Measurements from ENCODE around the gene EDN1. TPM values are rescaled to one million over a fixed set of nuclear protein-coding genes. Genes with fewer than 3 reads are reported as not detected.

EDN1 gene
- total RNA-seq, result 0.17 and 0.26 TPM in 2 replicates
- polyA plus RNA-seq, result 2.7 and 10.1 TPM in 2 replicates
- 1.4 and 5.4 TPM in 2 replicates for polyA plus RNA-seq (2012)
- polyA minus RNA-seq (ENCODE audit: low replicate concordance), result 1.4 and 2.4 TPM in 2 replicates

GRCh38 chr6:12289933-12290820 is at the start of gene EDN1:
TSS of gene EDN1 (plus strand) at chr6:12290361. CDS start at chr6:12290630, 269 bp downstream.
- DNase-seq (ENCODE audit: low read depth in 2 of 2), result peak; percentile 71 to 88

DNA sequence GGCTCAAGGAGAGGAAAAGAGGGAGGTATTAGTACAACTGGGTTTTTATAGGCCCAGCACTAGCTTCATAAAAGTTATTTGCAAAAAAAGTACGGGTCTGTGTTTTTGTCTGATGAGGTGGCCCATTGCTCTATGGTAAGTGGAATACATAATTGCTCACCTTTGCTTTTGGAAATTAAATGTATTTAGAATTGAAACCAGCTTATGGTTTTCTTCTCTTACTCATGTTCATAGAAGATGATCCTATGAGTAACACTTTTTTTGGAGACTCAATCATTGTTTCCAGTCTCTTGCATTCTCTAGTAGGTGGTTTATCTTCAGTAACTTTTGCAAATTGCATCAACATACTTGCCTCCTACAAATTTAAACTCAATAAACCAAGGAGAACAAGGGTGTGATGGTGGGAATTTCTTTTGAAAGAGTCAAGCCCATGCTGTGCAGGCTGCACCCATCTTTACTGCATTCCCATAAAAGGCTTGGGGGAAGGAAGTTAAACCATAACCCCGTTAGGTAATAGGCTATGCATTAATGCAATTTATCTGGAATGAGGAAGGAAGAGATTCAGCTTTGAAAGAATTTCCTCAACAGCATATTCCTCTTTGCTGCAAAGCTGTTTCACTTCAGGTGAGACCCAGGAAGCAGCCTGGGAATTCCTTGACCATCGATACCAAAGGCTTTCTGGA is 48.5 kb upstream of the EDN1 start:
- H3K4me2 ChIP-seq (ENCODE audit: extremely low read depth, insufficient read depth, low read length), result no peak overlapping the region
- H3K4me1 ChIP-seq (ENCODE audit: control insufficient read depth, extremely low read depth, insufficient read depth, low read length), result no peaks in the 10 kb centered on the region
- no peak overlapping the region for H3K9ac ChIP-seq (ENCODE audit: insufficient read depth, low read length)
- H3K9me3 ChIP-seq (ENCODE audit: control insufficient read depth, insufficient read depth, low read depth, low read length), result no peaks in the 10 kb centered on the region
- no peak overlapping the region for H3K4me3 ChIP-seq (replicated peaks in 1 of 4; ENCODE audit: control extremely low read depth in 1 of 4, insufficient read depth in 1 of 4, low read depth in 3 of 4, low read length in 4 of 4)
- no peaks in the 10 kb centered on the region for H3K27me3 ChIP-seq (ENCODE audit: control insufficient read depth, insufficient read depth, low read length)
- H2AFZ ChIP-seq (ENCODE audit: low read length), result no peak overlapping the region
- TF ChIP-seq, protein P1, sequence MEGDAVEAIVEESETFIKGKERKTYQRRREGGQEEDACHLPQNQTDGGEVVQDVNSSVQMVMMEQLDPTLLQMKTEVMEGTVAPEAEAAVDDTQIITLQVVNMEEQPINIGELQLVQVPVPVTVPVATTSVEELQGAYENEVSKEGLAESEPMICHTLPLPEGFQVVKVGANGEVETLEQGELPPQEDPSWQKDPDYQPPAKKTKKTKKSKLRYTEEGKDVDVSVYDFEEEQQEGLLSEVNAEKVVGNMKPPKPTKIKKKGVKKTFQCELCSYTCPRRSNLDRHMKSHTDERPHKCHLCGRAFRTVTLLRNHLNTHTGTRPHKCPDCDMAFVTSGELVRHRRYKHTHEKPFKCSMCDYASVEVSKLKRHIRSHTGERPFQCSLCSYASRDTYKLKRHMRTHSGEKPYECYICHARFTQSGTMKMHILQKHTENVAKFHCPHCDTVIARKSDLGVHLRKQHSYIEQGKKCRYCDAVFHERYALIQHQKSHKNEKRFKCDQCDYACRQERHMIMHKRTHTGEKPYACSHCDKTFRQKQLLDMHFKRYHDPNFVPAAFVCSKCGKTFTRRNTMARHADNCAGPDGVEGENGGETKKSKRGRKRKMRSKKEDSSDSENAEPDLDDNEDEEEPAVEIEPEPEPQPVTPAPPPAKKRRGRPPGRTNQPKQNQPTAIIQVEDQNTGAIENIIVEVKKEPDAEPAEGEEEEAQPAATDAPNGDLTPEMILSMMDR (conservative IDR thresholded peaks at IDR 0.05 in 1 of 2, IDR thresholded peaks at IDR 0.05 in 1 of 2; ENCODE audit: low read depth in 1 of 2, low read length in 2 of 2), result no peak
- TF ChIP-seq EZH2 (IDR thresholded peaks at IDR 0.05; ENCODE audit: low read length, missing control alignments), result no peak
- H3K36me3 ChIP-seq (ENCODE audit: control insufficient read depth, insufficient read depth, low read length), result no peaks in the 10 kb centered on the region
- DNase-seq (ENCODE audit: low read depth in 2 of 2), result no peak
- no peaks in the 10 kb centered on the region for H3K79me2 ChIP-seq (ENCODE audit: control insufficient read depth, insufficient read depth, low read length)
- H4K20me1 ChIP-seq (ENCODE audit: control insufficient read depth, extremely low read depth, insufficient read depth, low read length), result no peaks in the 10 kb centered on the region
- H3K27ac ChIP-seq (ENCODE audit: insufficient read depth, low read length), result no peak overlapping the region

More at GRCh38 chr6:12289933-12290820, at the start of gene EDN1:
- peaks cover 3% of the 10 kb centered on the region for H3K4me1 ChIP-seq (ENCODE audit: control insufficient read depth, extremely low read depth, insufficient read depth, low read length)
- no peak for TF ChIP-seq EZH2 (IDR thresholded peaks at IDR 0.05; ENCODE audit: low read length, missing control alignments)
- TF ChIP-seq, protein P1 (conservative IDR thresholded peaks at IDR 0.05 in 1 of 2, IDR thresholded peaks at IDR 0.05 in 1 of 2; ENCODE audit: low read depth in 1 of 2, low read length in 2 of 2), result peak; percentile 49 to 55
- H3K4me3 ChIP-seq (replicated peaks in 1 of 4; ENCODE audit: control extremely low read depth in 1 of 4, insufficient read depth in 1 of 4, low read depth in 3 of 4, low read length in 4 of 4), result peak within 1 kb of the TSS; percentile 59 to 90 (median 68)
- peak within 1 kb of the TSS; percentile 52 for H3K27ac ChIP-seq (ENCODE audit: insufficient read depth, low read length)
- no peaks in the 10 kb centered on the region for H3K36me3 ChIP-seq (ENCODE audit: control insufficient read depth, insufficient read depth, low read length)
- H3K9me3 ChIP-seq (ENCODE audit: control insufficient read depth, insufficient read depth, low read depth, low read length), result no peaks in the 10 kb centered on the region
- H2AFZ ChIP-seq (ENCODE audit: low read length), result peak within 1 kb of the TSS; percentile 57
- H3K79me2 ChIP-seq (ENCODE audit: control insufficient read depth, insufficient read depth, low read length), result no peaks in the 10 kb centered on the region
- no peaks in the 10 kb centered on the region for H3K27me3 ChIP-seq (ENCODE audit: control insufficient read depth, insufficient read depth, low read length)
- H4K20me1 ChIP-seq (ENCODE audit: control insufficient read depth, extremely low read depth, insufficient read depth, low read length), result no peaks in the 10 kb centered on the region
- H3K9ac ChIP-seq (ENCODE audit: insufficient read depth, low read length), result peak within 1 kb of the TSS; percentile 51
- H3K4me2 ChIP-seq (ENCODE audit: extremely low read depth, insufficient read depth, low read length), result peak within 1 kb of the TSS; percentile 93

GRCh38 chr6:12243169-12243568 is 47.0 kb upstream of the EDN1 start:
- H4K20me1 ChIP-seq (ENCODE audit: control insufficient read depth, extremely low read depth, insufficient read depth, low read length), result no peaks in the 10 kb centered on the region
- no peak overlapping the region for H3K27ac ChIP-seq (ENCODE audit: insufficient read depth, low read length)
- TF ChIP-seq, protein P1 (conservative IDR thresholded peaks at IDR 0.05 in 1 of 2, IDR thresholded peaks at IDR 0.05 in 1 of 2; ENCODE audit: low read depth in 1 of 2, low read length in 2 of 2), result no peak
- no peak for TF ChIP-seq EZH2 (IDR thresholded peaks at IDR 0.05; ENCODE audit: low read length, missing control alignments)
- no peaks in the 10 kb centered on the region for H3K27me3 ChIP-seq (ENCODE audit: control insufficient read depth, insufficient read depth, low read length)
- no peak for DNase-seq (ENCODE audit: low read depth in 2 of 2)
- no peak overlapping the region for H2AFZ ChIP-seq (ENCODE audit: low read length)
- no peaks in the 10 kb centered on the region for H3K36me3 ChIP-seq (ENCODE audit: control insufficient read depth, insufficient read depth, low read length)
- H3K4me1 ChIP-seq (ENCODE audit: control insufficient read depth, extremely low read depth, insufficient read depth, low read length), result no peaks in the 10 kb centered on the region
- no peak overlapping the region for H3K9ac ChIP-seq (ENCODE audit: insufficient read depth, low read length)
- H3K79me2 ChIP-seq (ENCODE audit: control insufficient read depth, insufficient read depth, low read length), result no peaks in the 10 kb centered on the region
- no peaks in the 10 kb centered on the region for H3K9me3 ChIP-seq (ENCODE audit: control insufficient read depth, insufficient read depth, low read depth, low read length)
- H3K4me2 ChIP-seq (ENCODE audit: extremely low read depth, insufficient read depth, low read length), result no peak overlapping the region
- H3K4me3 ChIP-seq (replicated peaks in 1 of 4; ENCODE audit: control extremely low read depth in 1 of 4, insufficient read depth in 1 of 4, low read depth in 3 of 4, low read length in 4 of 4), result no peak overlapping the region

All from fibroblast of lung (primary cell).